IMR-90 (cell line): ENCODE data around the gene SLX9.

Experiments used
- FOS ChIP-seq: fragments of 150-350 bp; IDR thresholded peaks from 2 replicates; pipeline ENCODE4 v1.6.1; 2016; ENCODE audit warnings: low read depth, low read length
- POLR2A ChIP-seq: IDR thresholded peaks from 2 replicates; pipeline ENCODE4 v1.6.1; 2012; ENCODE audit warnings: mild to moderate bottlenecking, low read depth, low read length
- TF ChIP-seq, protein P1 (sequence below): conservative IDR thresholded peaks from 2 replicates; pipeline ENCODE4 v1.5.1; 2012; ENCODE audit warnings: mild to moderate bottlenecking, low read depth, low read length, improper control_type of control experiment

DNA sequence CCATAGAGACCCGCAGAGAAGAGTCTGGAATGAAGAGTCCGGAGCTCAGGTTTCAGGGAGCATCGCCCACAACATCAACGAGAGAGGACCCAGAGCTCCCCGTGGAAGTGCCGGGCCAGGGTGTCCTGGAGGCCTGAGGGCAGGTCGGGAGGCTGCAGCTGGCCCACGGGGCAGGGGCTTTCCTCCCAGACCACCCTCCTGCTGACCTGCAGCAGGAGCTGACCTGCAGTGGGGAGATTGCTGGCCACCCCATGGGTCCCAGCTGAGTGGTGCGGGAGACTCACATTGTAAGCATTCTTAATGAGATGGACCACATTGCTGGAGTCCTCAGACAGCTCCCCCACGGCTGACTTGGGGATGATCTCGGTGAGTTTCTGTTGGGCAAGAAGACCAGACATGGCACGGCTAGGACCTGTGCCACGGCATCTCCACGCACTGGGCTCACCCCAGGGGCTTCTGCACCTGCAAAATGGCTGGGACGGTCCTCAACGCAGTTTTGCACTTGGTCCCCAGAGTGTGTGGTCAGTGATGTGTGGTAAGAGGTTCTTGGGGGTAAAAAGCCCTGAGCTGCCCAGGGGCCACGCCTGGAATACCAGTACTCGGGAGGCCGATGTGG lies 45.0 kb upstream of the SLX9 start:
- TF ChIP-seq, protein P1, sequence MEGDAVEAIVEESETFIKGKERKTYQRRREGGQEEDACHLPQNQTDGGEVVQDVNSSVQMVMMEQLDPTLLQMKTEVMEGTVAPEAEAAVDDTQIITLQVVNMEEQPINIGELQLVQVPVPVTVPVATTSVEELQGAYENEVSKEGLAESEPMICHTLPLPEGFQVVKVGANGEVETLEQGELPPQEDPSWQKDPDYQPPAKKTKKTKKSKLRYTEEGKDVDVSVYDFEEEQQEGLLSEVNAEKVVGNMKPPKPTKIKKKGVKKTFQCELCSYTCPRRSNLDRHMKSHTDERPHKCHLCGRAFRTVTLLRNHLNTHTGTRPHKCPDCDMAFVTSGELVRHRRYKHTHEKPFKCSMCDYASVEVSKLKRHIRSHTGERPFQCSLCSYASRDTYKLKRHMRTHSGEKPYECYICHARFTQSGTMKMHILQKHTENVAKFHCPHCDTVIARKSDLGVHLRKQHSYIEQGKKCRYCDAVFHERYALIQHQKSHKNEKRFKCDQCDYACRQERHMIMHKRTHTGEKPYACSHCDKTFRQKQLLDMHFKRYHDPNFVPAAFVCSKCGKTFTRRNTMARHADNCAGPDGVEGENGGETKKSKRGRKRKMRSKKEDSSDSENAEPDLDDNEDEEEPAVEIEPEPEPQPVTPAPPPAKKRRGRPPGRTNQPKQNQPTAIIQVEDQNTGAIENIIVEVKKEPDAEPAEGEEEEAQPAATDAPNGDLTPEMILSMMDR, result no peak
- TF ChIP-seq POLR2A, result no peak
- TF ChIP-seq FOS, result no peak
